ENCODE results near the gene IGSF3. TPM values are rescaled to one million over a fixed set of nuclear protein-coding genes. Genes with fewer than 3 reads are reported as not detected.
A peak's percentile ranks its signal among the peaks of the same experiment; 100 is the strongest.
"Not testable (repeated sequence)": the region's sequence is repeated elsewhere in the genome, so short reads cannot be mapped to it uniquely, and the experiment has no call there.

The IGSF3 gene
- total and polyA plus RNA-seq, 10 of the 15 experiments (the other 5 are each of a cell fraction or from before 2014, with no cell fraction given), result 1.4 to 18.0 (median 9.6) TPM

- intact Hi-C loops (cut with micrococcal nuclease; ENCODE audit: unreplicated experiment); H3K9me3 ChIP-seq (replicated peaks; ENCODE audit: control insufficient read depth, insufficient read depth, low read length); H4K20me1 ChIP-seq (ENCODE audit: control insufficient read depth, insufficient read depth); RAD21 ChIA-PET (ENCODE audit: unreplicated experiment); H3K9ac ChIP-seq (ENCODE audit: control insufficient read depth, insufficient read depth, low read length); H3K36me3 ChIP-seq (ENCODE audit: control insufficient read depth in 2 of 2, insufficient read depth in 2 of 2, low read length in 1 of 2); BruUV-seq (replicated peaks); H3K27me3 ChIP-seq (replicated peaks in 1 of 2; ENCODE audit: control insufficient read depth in 2 of 2, insufficient read depth in 2 of 2, low read length in 1 of 2); H3K4me2 ChIP-seq (ENCODE audit: control insufficient read depth, insufficient read depth); CTCF ChIA-PET; FAIRE-seq; ATAC-seq; H3K4me3 ChIP-seq; in situ Hi-C loops (cut with MboI); H3K4me1 ChIP-seq (ENCODE audit: control insufficient read depth, insufficient read depth, low read length); SMC1A ChIA-PET (ENCODE audit: uncharacterized antibody, unreplicated experiment); H3K27ac ChIP-seq (ENCODE audit: control insufficient read depth, insufficient read depth); H3K79me2 ChIP-seq (ENCODE audit: control insufficient read depth, insufficient read depth, low read length); POLR2A ChIA-PET; DNase-seq (ENCODE audit: low read depth, low spot score); H2AFZ ChIP-seq (ENCODE audit: control insufficient read depth, low read depth, low read length): not testable (repeated sequence)
- WGBS (ENCODE audit: insufficient coverage, insufficient replicate concordance, low lambda C conversion rate, missing lambda C conversion rate), result 72% methylated on average over 9 of the region's 13 CpGs
Observed at GRCh38 chr1:116613825-116614224, 53.7 kb downstream of the IGSF3 start.

DNA sequence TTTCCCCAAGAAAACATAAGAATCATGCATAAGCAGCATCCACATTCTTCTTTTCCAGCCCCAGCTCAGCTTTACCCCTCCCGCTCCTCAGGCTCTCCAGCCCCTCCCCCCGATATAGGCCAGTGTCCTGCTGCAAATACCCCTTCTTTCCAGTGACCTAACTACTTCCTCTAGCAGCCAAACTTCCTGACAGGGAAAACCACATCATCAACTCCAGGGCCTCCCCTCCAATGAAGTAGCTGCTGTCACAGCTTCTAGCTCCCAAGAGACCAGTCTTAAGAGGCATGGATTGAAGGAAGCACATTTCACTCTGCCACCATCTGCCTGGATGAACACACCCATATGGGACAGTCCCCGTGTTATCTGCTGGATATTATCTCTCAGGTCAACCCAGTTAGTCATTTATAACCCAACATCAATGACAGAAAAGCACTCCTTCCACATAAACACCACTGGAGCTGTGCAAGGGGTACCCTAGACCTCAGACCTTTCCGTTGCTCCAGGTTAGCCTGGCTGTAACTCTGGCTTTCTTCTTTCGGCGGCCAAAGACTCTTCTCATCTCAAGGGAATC is 57.6 kb downstream of the IGSF3 start:
- CTCF ChIA-PET, result interaction anchor here (1.6 kb wide), 1 partner anchor 63 kb away, joined by 7 read pairs; no protein-coding TSS in a partner anchor
- in situ Hi-C loops (cut with MboI); H3K4me3 ChIP-seq; intact Hi-C loops (cut with micrococcal nuclease; ENCODE audit: unreplicated experiment); H3K9ac ChIP-seq (ENCODE audit: control insufficient read depth, insufficient read depth, low read length); DNase-seq (ENCODE audit: low read depth, low spot score); BruUV-seq (replicated peaks); H3K9me3 ChIP-seq (replicated peaks; ENCODE audit: control insufficient read depth, insufficient read depth, low read length); H3K27ac ChIP-seq (ENCODE audit: control insufficient read depth, insufficient read depth); FAIRE-seq; H3K4me1 ChIP-seq (ENCODE audit: control insufficient read depth, insufficient read depth, low read length); H2AFZ ChIP-seq (ENCODE audit: control insufficient read depth, low read depth, low read length); H3K4me2 ChIP-seq (ENCODE audit: control insufficient read depth, insufficient read depth); H4K20me1 ChIP-seq (ENCODE audit: control insufficient read depth, insufficient read depth); H3K79me2 ChIP-seq (ENCODE audit: control insufficient read depth, insufficient read depth, low read length); H3K27me3 ChIP-seq (replicated peaks in 1 of 2; ENCODE audit: control insufficient read depth in 2 of 2, insufficient read depth in 2 of 2, low read length in 1 of 2); H3K36me3 ChIP-seq (ENCODE audit: control insufficient read depth in 2 of 2, insufficient read depth in 2 of 2, low read length in 1 of 2): not testable (repeated sequence)
- 59% methylated on average over 6 of the region's 6 CpGs for WGBS (ENCODE audit: insufficient coverage, insufficient replicate concordance, low lambda C conversion rate, missing lambda C conversion rate)
- RAD21 ChIA-PET (ENCODE audit: unreplicated experiment), result interaction anchor here (1.1 kb wide), 1 partner anchor 22 kb away, joined by 3 read pairs; no protein-coding TSS in a partner anchor
- POLR2A ChIA-PET, result interaction anchor here (0.6 kb wide), 1 partner anchor 104 kb away, joined by 4 read pairs; no protein-coding TSS in a partner anchor
- SMC1A ChIA-PET (ENCODE audit: uncharacterized antibody, unreplicated experiment), result interaction anchor here (1.2 to 1.8 kb wide), 3 partner anchors 12 to 16 kb away, joined by 4 to 5 read pairs (median 4); no protein-coding TSS in a partner anchor
- peak; percentile 42 for ATAC-seq
